ENCODE measurements around the gene SYNE1.
A peak's percentile ranks its signal among the peaks of the same experiment; 100 is the strongest.

Gene SYNE1

GRCh38 chr6:152225241-152225934 is 411.8 kb downstream of the SYNE1 start:
- Histone ChIP-seq H3K9me3 (replicated peaks in 1 of 11) (peaks cover 27 to 40% (median 30%) of the 10 kb centered on the region in 11 experiments), H3K4me1 (no peaks in the 10 kb centered on the region), H3K27ac (no peak overlapping the region), H3K9ac (no peak overlapping the region), H3K4me2 (no peak overlapping the region), H3K36me3 (peaks cover 45 to 85% (median 54%) of the 10 kb centered on the region in 11 experiments), H3K4me3 (no peak overlapping the region), H4K20me1 (no peaks in the 10 kb centered on the region), H3K27me3 (no peaks in the 10 kb centered on the region)
- no peak for TF ChIP-seq Cebpa-rat (IDR thresholded peaks at IDR 0.05)

DNA sequence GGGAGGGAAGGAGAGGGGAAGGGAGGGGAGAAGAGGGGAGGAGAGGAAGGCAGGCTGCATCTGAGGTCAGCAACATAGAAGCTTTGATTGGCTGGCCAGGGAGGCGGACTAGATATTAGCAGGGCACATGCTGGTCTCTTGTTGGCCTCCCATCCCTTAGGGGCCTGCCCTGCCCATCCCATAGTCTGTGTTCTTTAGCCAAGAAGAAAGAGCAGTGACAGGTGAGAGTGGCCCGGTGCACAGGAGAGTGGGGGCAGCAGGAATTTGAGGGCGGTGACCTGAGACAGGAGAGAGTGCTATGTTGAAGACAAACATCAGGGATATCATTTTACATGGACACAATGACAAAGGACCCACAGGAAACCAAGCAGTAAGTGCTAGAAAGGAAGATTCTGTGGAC is 413.5 kb downstream of the SYNE1 start:
- H3K36me3 ChIP-seq: peaks cover 42 to 85% (median 60%) of the 10 kb centered on the region in 11 experiments
- H3K4me3 ChIP-seq: no peak overlapping the region
- no peak for TF ChIP-seq Cebpa-rat (IDR thresholded peaks at IDR 0.05)
- no peaks in the 10 kb centered on the region for H3K4me1 ChIP-seq
- H3K27me3 ChIP-seq: no peaks in the 10 kb centered on the region
- H3K27ac ChIP-seq: no peak overlapping the region
- H3K9ac ChIP-seq: no peak overlapping the region
- no peak overlapping the region for H3K4me2 ChIP-seq
- no peaks in the 10 kb centered on the region for H4K20me1 ChIP-seq
- peaks cover 27 to 40% (median 30%) of the 10 kb centered on the region in 11 experiments for H3K9me3 ChIP-seq (replicated peaks in 1 of 11)

GRCh38 chr6:152221806-152222628 is 415.1 kb downstream of the SYNE1 start:
- peak overlapping the region in 1 of 11 experiments; percentile 3; a peak in 1 of 22 replicates for H3K27ac ChIP-seq
- H3K4me3 ChIP-seq: peak overlapping the region in 3 of 10 experiments; percentile 2 to 10 (median 2); a peak in 1 of 20 replicates
- no peak overlapping the region for H3K4me2 ChIP-seq
- H3K36me3 ChIP-seq: peaks cover 50 to 94% (median 73%) of the 10 kb centered on the region in 11 experiments
- TF ChIP-seq Cebpa-rat (IDR thresholded peaks at IDR 0.05): no peak
- peaks cover 27 to 40% (median 30%) of the 10 kb centered on the region in 11 experiments for H3K9me3 ChIP-seq (replicated peaks in 1 of 11)
- no peaks in the 10 kb centered on the region for H4K20me1 ChIP-seq
- no peaks in the 10 kb centered on the region for H3K27me3 ChIP-seq
- no peak overlapping the region for H3K9ac ChIP-seq
- no peaks in the 10 kb centered on the region for H3K4me1 ChIP-seq

DNA sequence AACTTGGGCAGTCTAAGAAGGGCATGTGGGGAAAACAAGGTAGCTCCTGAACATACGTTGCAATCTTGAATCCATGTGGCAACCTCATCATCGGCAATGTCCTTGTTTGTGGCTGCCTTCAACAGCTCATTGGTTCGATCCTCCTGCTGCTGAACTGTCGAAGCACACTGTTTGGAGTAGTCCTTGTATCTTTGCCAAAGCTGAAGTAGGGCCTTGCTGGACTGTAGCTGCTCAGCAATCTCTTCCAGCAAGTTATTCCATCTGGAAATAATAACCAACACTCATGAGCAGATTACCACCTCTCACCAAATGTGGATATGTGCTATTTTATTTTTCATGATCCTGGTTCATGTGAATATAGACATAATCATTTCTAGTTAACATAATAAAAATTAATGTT is 416.4 kb downstream of the SYNE1 start:
- Histone ChIP-seq H3K9me3 (replicated peaks in 1 of 11) (peaks cover 27 to 40% (median 30%) of the 10 kb centered on the region in 11 experiments), H3K9ac (no peak overlapping the region), H3K27me3 (no peaks in the 10 kb centered on the region), H4K20me1 (no peaks in the 10 kb centered on the region), H3K36me3 (peaks cover 58 to 97% (median 83%) of the 10 kb centered on the region in 11 experiments), H3K4me1 (no peaks in the 10 kb centered on the region), H3K27ac (no peak overlapping the region), H3K4me3 (no peak overlapping the region), H3K4me2 (no peak overlapping the region)
- TF ChIP-seq Cebpa-rat (IDR thresholded peaks at IDR 0.05): no peak

DNA sequence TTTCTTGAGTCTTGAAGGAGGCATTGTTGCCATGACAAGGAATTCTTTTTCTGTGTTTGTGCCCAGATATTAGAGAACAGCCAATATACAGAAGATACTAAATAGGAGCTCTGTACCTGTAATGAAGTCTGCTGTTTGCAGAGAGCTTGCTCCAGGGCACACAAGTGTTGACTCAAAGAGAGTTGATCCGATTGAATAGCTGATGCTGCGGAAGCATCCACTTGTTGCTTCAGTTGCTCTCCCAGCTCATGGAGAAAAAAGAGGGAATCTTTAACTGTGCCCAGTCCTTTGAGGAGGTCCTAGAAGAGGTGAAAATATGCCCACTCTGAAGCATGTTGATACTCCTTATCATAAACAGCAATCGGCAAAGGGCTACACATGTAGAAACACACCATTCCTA is 418.3 kb downstream of the SYNE1 start:
- peaks cover 26 to 34% (median 28%) of the 10 kb centered on the region in 11 experiments for H3K9me3 ChIP-seq (replicated peaks in 1 of 11)
- H3K4me1 ChIP-seq: no peaks in the 10 kb centered on the region
- no peak overlapping the region for H3K9ac ChIP-seq
- peaks cover 60 to 99% (median 88%) of the 10 kb centered on the region in 11 experiments for H3K36me3 ChIP-seq
- H3K4me3 ChIP-seq: no peak overlapping the region
- H3K4me2 ChIP-seq: no peak overlapping the region
- no peak overlapping the region for H3K27ac ChIP-seq
- no peaks in the 10 kb centered on the region for H4K20me1 ChIP-seq
- no peak for TF ChIP-seq Cebpa-rat (IDR thresholded peaks at IDR 0.05)
- H3K27me3 ChIP-seq: no peaks in the 10 kb centered on the region

GRCh38 chr6:152212437-152212836 is 424.7 kb downstream of the SYNE1 start:
- no peaks in the 10 kb centered on the region for H3K4me1 ChIP-seq
- no peak for TF ChIP-seq Cebpa-rat (IDR thresholded peaks at IDR 0.05)

DNA sequence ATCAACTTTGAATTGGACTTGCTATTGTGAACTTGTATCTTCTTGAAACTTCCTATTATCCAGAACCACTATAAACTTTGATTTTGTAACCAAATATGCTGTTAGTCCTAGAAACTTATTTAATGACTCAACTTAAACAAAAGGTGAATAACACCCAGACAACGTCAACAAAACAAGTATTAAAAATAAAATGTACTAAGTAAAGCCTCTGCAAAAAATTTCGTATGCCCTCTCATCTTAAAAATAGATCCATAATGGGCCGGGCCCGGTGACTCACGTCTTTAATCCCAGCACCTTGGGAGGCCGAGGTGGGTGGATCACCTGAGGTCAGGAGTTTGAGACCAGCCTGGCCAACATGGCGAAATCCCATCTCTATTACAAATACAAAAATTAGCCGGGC is 428.0 kb downstream of the SYNE1 start:
- no peak overlapping the region for H3K4me3 ChIP-seq
- TF ChIP-seq Cebpa-rat (IDR thresholded peaks at IDR 0.05): no peak
- H3K27ac ChIP-seq: no peak overlapping the region
- no peaks in the 10 kb centered on the region for H3K27me3 ChIP-seq
- H3K36me3 ChIP-seq: peaks cover 37 to 94% (median 51%) of the 10 kb centered on the region in 11 experiments
- no peaks in the 10 kb centered on the region for H3K9me3 ChIP-seq (replicated peaks in 1 of 11)
- H3K4me2 ChIP-seq: no peak overlapping the region
- H4K20me1 ChIP-seq: no peaks in the 10 kb centered on the region
- H3K4me1 ChIP-seq: no peaks in the 10 kb centered on the region
- no peak overlapping the region for H3K9ac ChIP-seq

More at GRCh38 chr6:152212437-152212836, 424.7 kb downstream of the SYNE1 start:
- H3K27me3 ChIP-seq: no peaks in the 10 kb centered on the region
- no peak overlapping the region for H3K9ac ChIP-seq
- H3K27ac ChIP-seq: no peak overlapping the region
- H3K4me3 ChIP-seq: no peak overlapping the region
- H4K20me1 ChIP-seq: no peaks in the 10 kb centered on the region
- no peak overlapping the region for H3K4me2 ChIP-seq
- H3K9me3 ChIP-seq (replicated peaks in 1 of 11): no peaks in the 10 kb centered on the region
- H3K36me3 ChIP-seq: peaks cover 34 to 93% (median 50%) of the 10 kb centered on the region in 11 experiments

DNA sequence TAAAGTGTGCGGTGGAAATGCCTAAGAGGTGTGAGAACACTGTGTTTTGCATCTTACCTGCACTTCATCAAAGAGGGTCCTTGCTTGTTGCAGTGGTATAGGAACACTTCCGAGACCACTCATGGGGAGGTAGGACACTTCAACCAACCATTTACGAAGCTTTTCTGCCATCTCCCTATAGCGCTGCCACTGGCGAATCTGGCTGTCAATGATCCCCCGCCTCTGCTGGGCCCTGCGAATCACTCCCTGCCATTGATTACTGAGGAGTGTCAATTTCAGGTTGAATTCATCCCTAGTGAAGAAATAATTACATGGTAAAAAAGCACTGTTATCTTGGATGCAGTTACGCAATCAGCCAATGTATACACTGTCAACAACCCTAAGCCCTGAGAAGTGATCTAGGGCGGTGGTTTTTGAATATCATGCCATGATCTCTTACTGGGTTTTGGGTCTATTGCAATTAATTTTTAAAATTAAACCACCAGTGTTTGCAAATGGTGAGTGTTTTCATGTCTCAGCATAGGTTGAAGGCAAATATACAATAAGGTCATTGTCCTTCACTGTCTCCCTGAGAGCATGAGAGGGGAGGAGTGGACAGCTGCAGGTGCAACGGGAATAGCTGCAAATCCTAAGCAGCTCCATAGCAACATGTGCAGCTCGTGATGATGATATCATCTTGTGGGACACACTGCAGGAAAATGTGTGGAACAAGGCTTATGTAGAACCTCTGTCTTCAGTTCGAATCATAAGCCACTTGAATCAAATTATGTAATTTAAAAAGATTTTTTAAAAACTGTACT is 429.0 kb downstream of the SYNE1 start:
- H3K36me3 ChIP-seq: peaks cover 34 to 94% (median 48%) of the 10 kb centered on the region in 11 experiments
- no peaks in the 10 kb centered on the region for H3K4me1 ChIP-seq
- H3K4me2 ChIP-seq: no peak overlapping the region
- no peaks in the 10 kb centered on the region for H4K20me1 ChIP-seq
- H3K9ac ChIP-seq: no peak overlapping the region
- H3K4me3 ChIP-seq: no peak overlapping the region
- H3K27me3 ChIP-seq: no peaks in the 10 kb centered on the region
- peak in 4 of 11 experiments; percentile 18 to 70 (median 44); a peak in 2 of 22 replicates for TF ChIP-seq Cebpa-rat (IDR thresholded peaks at IDR 0.05)
- H3K9me3 ChIP-seq (replicated peaks in 1 of 11): no peaks in the 10 kb centered on the region
- H3K27ac ChIP-seq: no peak overlapping the region

Measured in BLaER1 treated with 17β-estradiol and CSF1 and Interleukin-3, amounts not matched to agents 10 nM and 100 nM (cell line).